Keratinocyte (primary cell): Measurements from ENCODE around the gene SMARCC1. TPM values are rescaled to one million over a fixed set of nuclear protein-coding genes. Genes with fewer than 3 reads are reported as not detected.

Experiments used
- DNase-seq: peaks from one replicate; pipeline ENCODE4 v3.0.0-alpha.2; 2011; ENCODE audit warnings: low read depth, missing footprints, low spot score
- FAIRE-seq: peaks from 2 replicates; lab custom pipeline; 2011; peaks lifted over from hg19 to GRCh38; lab: Jason Lieb, UNC
- H2AFZ ChIP-seq: 2 replicates; pipeline ENCODE4 v1.6.0; 2012; ENCODE audit warnings: low read length, control low read depth, inconsistent platforms; ENCODE audit not compliant: control insufficient read depth
- H3K27ac ChIP-seq: 2 replicates; pipeline ENCODE4 v1.5.1; 2011; ENCODE audit warnings: low read length; ENCODE audit not compliant: control insufficient read depth, insufficient read depth
- H3K27me3 ChIP-seq: 3 replicates; pipeline ENCODE4 v1.6.0; 2011; ENCODE audit warnings: low read length; ENCODE audit not compliant: control insufficient read depth, insufficient read depth; ENCODE audit errors: extremely low read depth
- H3K36me3 ChIP-seq, 2 experiments: 2 replicates in 1 of 2; 3 replicates in 1 of 2; pipeline ENCODE4 v1.5.1; 2011; ENCODE audit warnings: low read length in 2 of 2, mild to moderate bottlenecking in 1 of 2; ENCODE audit not compliant: control insufficient read depth in 2 of 2, insufficient read depth in 2 of 2; ENCODE audit errors: extremely low read depth in 1 of 2
- H3K4me1 ChIP-seq: 3 replicates; pipeline ENCODE4 v1.5.1; 2011; ENCODE audit warnings: low read length; ENCODE audit not compliant: control insufficient read depth, insufficient read depth; ENCODE audit errors: extremely low read depth
- H3K4me2 ChIP-seq: 3 replicates; pipeline ENCODE4 v1.6.0; 2011; ENCODE audit warnings: low read depth, low read length; ENCODE audit not compliant: control insufficient read depth, insufficient read depth; ENCODE audit errors: extremely low read depth
- H3K4me3 ChIP-seq, 3 experiments: fragments of 200-600 bp in 1 of 3; sonication (generic) in 1 of 3; 2 replicates in 2 of 3; 3 replicates in 1 of 3; pipeline ENCODE4 v1.5.1; 2011 to 2016; ENCODE audit warnings: low read length in 3 of 3, mild to moderate bottlenecking in 3 of 3, control low read depth in 2 of 3, inconsistent platforms in 1 of 3, low read depth in 1 of 3, mixed read lengths in 1 of 3, mixed run types in 1 of 3, moderate library complexity in 1 of 3; ENCODE audit not compliant: control insufficient read depth in 2 of 3, insufficient read depth in 2 of 3; ENCODE audit errors: extremely low read depth in 1 of 3
- H3K79me2 ChIP-seq: 2 replicates; pipeline ENCODE4 v1.6.0; 2012; ENCODE audit warnings: low read length; ENCODE audit not compliant: control insufficient read depth, insufficient read depth
- H3K9ac ChIP-seq: 3 replicates; pipeline ENCODE4 v1.6.0; 2011; ENCODE audit warnings: low read length; ENCODE audit not compliant: control insufficient read depth, insufficient read depth; ENCODE audit errors: extremely low read depth
- H3K9me1 ChIP-seq: 3 replicates; pipeline ENCODE4 v1.6.0; 2011; ENCODE audit warnings: low read length; ENCODE audit not compliant: control insufficient read depth, insufficient read depth; ENCODE audit errors: extremely low read depth
- H3K9me3 ChIP-seq: 2 replicates; pipeline ENCODE4 v1.5.1; 2012; ENCODE audit warnings: low read depth, low read length; ENCODE audit not compliant: control insufficient read depth
- H4K20me1 ChIP-seq: 3 replicates; pipeline ENCODE4 v1.6.0; 2011; ENCODE audit warnings: low read length; ENCODE audit not compliant: control insufficient read depth, insufficient read depth; ENCODE audit errors: extremely low read depth
- EZH2 ChIP-seq: IDR thresholded peaks from one replicate; pipeline ENCODE4 v1.6.1; 2012; ENCODE audit warnings: inconsistent platforms, mild to moderate bottlenecking, low read length, moderate library complexity
- dilution Hi-C: fragments of 300-500 bp; cut with MboI; formaldehyde crosslinking; loops from one replicate; pipeline ENCODE4 v1.7.0; 2020; ENCODE audit warnings: low sequenced_read_pairs; ENCODE audit not compliant: extremely low pct_ligation_motif_present
- polyA plus RNA-seq, 5 experiments: library from polyadenylated mRNA; depleted of rRNA in 3 of 5; stranded (reverse) in 3 of 5; stranded (forward) in 1 of 5; unstranded in 1 of 5; fragments of >200 nt; gene quantifications; 1 replicate in 1 of 5; 2 replicates in 3 of 5; 3 replicates in 1 of 5; pipeline versions ENCODE4 v1.2.1 to v1.2.3, GENCODE V29; 2011 to 2012; ENCODE audit warnings: missing spikeins in 2 of 5, low read depth in 1 of 5, low replicate concordance in 1 of 5
- TF ChIP-seq, protein P1 (sequence below), 3 experiments: IDR thresholded peaks in 1 of 3; conservative IDR thresholded peaks in 1 of 3; optimal IDR thresholded peaks in 1 of 3; 2 replicates in 2 of 3; 3 replicates in 1 of 3; pipeline versions ENCODE3 to v1.5.1; 2011; ENCODE audit warnings: low read length in 3 of 3, mild to moderate bottlenecking in 3 of 3, moderate library complexity in 2 of 3, control low read depth in 1 of 3, inconsistent platforms in 1 of 3; ENCODE audit not compliant: insufficient read depth in 2 of 3; ENCODE audit errors: extremely low read depth in 1 of 3

The SMARCC1 gene
- polyA plus RNA-seq, 1 donor (not counting 4 experiments of a cell fraction or from before 2014, with no cell fraction given) = 39.7 TPM

DNA sequence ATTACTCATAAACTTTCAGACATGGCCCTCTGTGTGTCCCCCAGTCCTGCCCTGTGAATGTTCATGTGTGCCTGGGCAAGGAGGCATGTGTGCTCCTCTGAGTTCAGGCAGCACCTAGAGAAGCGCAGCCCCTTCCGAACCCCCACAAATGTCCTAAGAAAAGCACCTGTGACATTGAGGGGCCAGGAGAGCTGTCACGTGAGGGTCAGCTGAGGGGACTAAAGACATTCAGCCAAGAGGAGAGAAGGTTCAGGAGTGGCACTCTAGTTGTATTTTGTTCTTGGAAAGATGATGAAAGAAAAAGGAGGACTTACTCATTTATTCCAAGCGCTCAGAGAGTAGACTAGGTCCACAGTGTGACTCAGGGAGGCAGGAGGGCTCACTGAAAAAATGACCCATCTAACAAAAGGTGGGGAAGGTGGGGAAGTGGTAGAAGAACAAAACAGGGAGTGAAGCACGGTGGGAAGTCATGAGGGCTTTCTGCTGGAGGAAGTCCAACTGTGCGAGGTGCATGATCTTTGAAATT, 240.0 kb downstream of the SMARCC1 start:
- H3K27ac ChIP-seq = no peak overlapping the region
- H3K36me3 ChIP-seq = no peaks in the 10 kb centered on the region
- no peaks in the 10 kb centered on the region for H3K79me2 ChIP-seq
- dilution Hi-C loops = no loop called here
- FAIRE-seq = no peak
- H3K27me3 ChIP-seq = no peaks in the 10 kb centered on the region
- no peak overlapping the region for H3K9ac ChIP-seq
- DNase-seq = no peak
- H3K9me3 ChIP-seq = no peaks in the 10 kb centered on the region
- no peak overlapping the region for H3K4me3 ChIP-seq
- H4K20me1 ChIP-seq = no peaks in the 10 kb centered on the region
- TF ChIP-seq, protein P1, sequence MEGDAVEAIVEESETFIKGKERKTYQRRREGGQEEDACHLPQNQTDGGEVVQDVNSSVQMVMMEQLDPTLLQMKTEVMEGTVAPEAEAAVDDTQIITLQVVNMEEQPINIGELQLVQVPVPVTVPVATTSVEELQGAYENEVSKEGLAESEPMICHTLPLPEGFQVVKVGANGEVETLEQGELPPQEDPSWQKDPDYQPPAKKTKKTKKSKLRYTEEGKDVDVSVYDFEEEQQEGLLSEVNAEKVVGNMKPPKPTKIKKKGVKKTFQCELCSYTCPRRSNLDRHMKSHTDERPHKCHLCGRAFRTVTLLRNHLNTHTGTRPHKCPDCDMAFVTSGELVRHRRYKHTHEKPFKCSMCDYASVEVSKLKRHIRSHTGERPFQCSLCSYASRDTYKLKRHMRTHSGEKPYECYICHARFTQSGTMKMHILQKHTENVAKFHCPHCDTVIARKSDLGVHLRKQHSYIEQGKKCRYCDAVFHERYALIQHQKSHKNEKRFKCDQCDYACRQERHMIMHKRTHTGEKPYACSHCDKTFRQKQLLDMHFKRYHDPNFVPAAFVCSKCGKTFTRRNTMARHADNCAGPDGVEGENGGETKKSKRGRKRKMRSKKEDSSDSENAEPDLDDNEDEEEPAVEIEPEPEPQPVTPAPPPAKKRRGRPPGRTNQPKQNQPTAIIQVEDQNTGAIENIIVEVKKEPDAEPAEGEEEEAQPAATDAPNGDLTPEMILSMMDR (optimal IDR thresholded peaks at IDR 0.05 in 1 of 3, IDR thresholded peaks at IDR 0.05 in 1 of 3, conservative IDR thresholded peaks at IDR 0.05 in 1 of 3; ENCODE audit: extremely low read depth in 1 of 3, insufficient read depth in 2 of 3, low read length in 3 of 3) = no peak
- no peak for TF ChIP-seq EZH2
- H3K4me1 ChIP-seq = no peaks in the 10 kb centered on the region
- no peak overlapping the region for H3K4me2 ChIP-seq
- H3K9me1 ChIP-seq = no peaks in the 10 kb centered on the region
- no peak overlapping the region for H2AFZ ChIP-seq

DNA sequence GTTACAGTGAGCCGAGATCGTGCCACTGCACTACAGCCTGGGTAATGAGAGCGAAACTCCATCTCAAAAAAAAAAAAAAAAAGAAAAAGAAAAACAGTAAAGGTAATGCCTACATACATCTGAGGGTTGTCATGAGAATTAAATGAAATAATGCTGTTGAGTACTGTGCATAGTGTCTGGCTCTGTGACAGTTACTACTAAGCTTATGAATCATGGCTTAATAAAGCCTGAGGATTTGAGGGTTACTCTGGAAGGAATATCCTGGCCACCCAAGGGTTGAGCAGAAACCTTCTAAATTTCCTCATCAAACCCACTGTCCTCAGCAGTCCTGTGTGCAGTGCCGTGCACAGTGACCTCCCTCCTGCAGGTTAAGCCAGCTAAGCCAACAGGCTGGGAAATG, 241.4 kb downstream of the SMARCC1 start:
- Histone ChIP-seq H3K4me3 (no peak overlapping the region), H4K20me1 (no peaks in the 10 kb centered on the region), H3K9me3 (no peaks in the 10 kb centered on the region), H3K27ac (no peak overlapping the region), H3K4me2 (no peak overlapping the region), H3K27me3 (no peaks in the 10 kb centered on the region), H2AFZ (no peak overlapping the region), H3K9me1 (no peaks in the 10 kb centered on the region), H3K79me2 (no peaks in the 10 kb centered on the region), H3K9ac (no peak overlapping the region), H3K4me1 (no peaks in the 10 kb centered on the region), H3K36me3 (no peaks in the 10 kb centered on the region)
- dilution Hi-C loops = no loop called here
- FAIRE-seq = peak; percentile 53
- no peak for TF ChIP-seq EZH2
- TF ChIP-seq, protein P1 (optimal IDR thresholded peaks at IDR 0.05 in 1 of 3, IDR thresholded peaks at IDR 0.05 in 1 of 3, conservative IDR thresholded peaks at IDR 0.05 in 1 of 3; ENCODE audit: extremely low read depth in 1 of 3, insufficient read depth in 2 of 3, low read length in 3 of 3) = no peak
- no peak for DNase-seq
